HG03103 (cell line): ENCODE measurements around the gene WWC1.
A peak's percentile ranks its signal among the peaks of the same experiment; 100 is the strongest.

Source experiments
- ATAC-seq: cut with Tn5 transposase; IDR thresholded peaks from one replicate; pipeline ENCODE4 v1.9.1; 2021; ENCODE audit warnings: low read depth; ENCODE audit not compliant: unreplicated experiment

WWC1 gene

DNA sequence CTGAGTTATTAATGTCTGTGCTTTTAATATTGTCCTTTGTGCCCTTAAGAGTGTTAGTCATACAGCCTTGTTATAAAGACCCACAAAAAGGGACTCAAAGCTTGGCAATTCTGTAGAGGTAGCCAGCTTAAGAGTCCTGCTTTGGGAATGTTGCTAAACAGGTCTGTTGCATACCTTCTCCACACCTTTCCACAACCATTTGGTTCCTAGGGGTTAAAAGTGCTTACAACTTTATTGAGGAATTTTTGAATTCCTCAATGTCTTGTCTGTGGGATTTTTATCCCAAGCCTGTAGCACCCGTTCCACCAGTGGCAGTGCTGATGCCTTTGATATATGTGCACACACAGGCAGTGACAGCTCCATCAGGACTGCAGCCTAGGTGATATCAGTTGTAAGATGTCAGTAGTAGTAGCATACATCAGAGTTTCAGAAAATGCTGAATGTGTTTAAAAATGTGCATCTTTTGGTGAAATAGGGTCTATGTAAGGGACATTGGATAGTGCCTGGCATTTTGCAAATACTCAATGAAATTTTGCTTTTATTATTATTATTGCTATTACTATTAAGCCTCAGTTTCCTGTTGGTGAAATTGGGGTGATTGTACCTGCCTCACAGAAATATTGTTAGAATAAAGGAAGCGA, 68.5 kb downstream of the WWC1 start:
- ATAC-seq: no peak

DNA sequence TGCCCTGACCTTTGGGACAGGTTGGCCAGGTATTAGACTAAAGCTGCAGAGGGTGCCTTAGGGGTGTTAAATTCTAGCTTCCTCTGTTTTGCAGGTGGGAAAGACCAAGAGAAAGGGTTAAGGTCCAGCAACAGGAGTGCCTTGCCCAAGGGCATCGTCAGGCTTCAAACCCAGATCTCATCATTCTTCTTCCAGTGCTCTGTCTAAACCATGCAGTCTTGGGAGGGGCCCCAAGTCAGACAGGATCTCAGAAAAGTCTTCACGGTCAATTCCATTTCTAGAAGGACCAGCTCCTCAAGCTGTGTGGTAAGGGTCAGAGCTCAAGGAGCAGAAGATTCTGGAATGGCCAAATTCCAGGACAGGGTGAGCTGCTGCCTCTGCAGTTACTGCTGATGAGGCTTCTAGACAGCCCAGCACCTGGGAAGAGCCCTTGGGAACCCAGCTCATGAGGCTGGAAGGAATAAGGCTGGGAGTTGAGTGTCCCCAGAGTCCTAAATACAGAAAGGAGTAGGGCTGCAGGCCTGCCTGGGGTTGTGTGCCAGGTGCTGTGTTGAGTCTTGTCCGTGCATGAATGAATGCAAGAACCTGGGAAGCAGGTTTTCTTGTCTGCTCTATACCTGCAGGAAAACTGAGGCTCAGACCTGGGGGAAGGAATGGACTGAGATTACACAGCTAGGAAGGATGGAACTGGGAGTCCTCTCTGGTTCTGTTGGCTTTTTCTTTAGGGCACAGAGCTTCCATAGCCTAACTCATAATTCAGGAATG, 69.3 kb downstream of the WWC1 start:
- no peak for ATAC-seq

DNA sequence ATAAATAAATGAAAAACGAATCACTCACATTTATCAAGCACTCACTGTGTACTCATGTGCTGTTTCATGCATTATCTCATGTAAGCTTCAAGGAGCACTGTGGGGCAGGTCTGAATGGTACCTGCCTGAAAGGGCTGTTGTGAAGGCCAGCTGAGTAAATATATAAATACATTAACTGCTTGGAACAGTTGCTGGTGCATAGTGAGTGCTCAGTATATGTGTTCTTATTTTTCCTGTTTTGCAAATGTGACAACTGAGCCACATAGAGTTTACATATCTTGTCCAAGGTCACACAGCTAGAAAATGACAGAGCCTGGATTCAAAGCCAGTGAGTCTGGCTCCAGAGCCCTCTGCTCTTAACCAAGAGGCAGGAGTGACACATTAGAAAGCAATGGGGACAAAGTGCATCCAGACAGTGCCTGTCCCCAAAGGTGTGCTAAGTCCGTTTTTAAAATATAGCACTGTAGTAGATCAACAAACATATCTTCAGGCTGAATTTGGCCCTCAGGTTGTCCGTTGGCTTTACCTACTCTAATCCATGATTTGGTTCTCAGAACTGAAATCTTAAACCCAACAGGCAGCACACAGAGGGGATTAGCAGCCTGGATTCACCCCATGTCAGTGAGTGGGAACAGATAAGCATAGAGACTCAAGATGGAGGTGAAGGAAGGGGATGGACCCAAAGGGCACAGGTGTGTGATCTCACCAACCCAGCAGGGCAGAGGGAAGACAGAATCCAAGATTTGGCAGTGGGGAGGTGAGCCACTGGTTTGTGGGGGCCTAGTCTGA, 70.8 kb downstream of the WWC1 start:
- no peak for ATAC-seq

DNA sequence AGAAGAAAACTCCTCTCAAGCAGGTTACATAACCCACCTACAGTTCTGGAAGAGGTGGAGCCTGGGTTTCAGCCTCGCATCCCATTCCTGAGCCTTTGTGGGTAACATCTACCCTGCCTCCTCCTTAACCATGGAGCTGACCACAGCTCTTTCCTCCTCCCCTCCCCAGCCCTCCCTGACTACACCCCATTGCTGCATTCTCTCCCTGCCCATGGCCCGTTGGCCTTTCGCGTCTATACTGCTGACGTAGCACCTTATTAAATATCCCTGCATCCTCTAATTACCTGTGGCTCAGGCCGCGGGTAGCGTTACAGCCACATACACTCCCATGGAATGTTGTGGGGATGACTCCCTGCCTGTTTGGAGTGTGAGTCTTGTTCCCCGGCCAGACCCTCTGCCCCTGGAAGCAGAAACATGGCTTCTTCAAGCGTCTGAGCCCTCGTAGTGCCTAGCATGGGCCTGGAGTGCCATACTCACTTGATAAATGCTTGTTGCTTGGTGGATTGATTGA, 72.8 kb downstream of the WWC1 start:
- no peak for ATAC-seq

DNA sequence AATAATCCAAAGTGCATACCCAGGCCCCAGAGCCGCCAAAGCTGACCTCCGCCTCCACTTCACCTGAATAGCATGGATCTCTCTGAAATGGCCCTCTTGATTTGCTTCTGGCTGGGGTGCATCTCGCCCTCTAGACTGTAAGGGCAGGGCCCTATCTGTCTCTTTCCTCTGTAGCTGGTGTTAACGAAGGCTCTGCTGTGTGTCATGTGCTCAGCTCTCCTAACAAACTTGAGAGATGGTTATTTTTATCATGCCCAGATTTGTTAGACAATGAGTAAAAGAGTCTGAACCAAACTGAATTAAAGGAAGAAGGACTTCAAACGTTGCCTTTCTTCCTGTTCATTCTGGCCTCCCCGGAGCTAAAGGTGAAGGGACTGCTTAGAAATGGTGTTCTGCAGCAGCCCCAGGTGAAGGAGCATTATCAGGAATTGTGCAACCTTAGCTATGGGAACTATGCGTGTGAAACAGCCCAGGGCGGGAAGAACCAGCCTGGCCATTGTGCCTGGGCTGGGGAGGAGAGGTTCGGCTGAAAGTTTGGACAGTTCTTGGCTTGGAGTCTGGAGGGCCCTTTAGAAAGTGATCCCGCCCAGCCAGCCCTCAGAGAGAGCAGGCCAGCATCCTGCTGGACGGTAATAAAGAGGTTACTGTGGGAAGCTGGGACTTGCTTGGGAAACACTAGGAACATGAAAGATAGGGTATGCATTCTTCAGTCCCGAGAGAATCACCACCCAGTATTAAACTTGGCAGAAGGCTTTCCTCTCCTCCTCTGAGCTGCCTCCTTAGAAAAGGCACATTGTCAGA, 73.5 kb downstream of the WWC1 start:
- ATAC-seq: no peak

DNA sequence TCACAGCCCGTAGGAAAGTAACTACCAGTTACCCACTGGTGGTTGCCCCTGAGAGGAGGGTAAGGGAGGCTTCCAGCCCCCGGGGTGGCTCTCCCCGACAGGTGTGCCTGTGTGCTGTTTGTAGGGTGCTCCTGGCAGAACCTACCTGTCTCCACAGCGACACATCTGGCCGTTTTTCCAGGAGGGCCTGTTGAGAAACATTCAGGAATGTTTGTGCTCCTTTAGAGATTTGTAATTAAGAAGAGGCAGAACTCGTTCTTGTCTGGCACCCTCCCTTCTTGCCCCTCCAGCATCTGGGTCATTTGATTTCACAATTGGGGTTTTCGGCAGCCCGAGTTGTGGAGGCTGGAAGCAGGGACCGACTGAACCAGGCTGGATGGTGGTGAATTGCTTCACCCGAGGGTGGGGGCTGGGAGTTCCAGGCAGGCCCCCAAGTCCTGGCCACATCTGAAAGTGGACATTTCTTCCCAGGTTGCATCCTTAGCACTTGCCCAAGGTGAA, 74.2 kb downstream of the WWC1 start:
- no peak for ATAC-seq

DNA sequence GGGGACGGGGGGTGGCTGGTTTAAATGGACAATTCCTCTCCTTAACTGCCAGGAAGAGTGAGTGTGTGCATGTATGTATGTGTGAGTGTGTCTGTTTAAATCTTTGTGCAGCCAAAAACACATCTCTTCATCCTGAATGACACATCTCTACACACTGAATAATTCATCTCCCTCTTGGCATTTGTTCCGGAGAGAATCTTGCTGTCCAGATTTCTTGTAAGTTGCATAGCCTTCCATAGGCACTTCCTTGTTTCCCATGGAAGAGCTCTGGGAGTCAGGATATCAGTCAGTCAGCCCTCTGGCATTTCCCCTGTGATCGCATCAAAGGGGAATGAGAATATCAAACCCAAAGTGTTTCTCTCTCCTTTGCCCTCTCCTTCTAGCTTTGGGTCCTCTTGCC, 74.7 kb downstream of the WWC1 start:
- ATAC-seq: no peak

DNA sequence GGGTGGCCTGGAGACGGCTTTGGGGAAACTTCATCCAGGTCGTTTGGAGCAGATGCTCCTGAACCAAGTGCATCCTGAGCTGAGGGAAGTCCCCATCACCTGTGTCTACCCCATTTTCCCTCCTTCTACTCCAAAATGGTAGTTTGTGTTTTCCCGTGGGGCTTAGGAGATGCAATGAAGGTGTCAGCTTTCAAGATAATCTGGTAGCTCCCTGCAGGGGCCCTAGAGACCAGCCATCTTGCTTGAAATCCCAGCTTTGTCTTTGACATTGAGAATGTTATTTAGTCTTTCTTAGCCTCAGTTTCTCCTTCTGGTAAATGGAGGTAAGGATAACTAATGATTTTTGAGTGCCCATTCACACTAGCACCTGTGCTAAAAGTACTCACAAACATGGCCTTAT, 77.4 kb downstream of the WWC1 start:
- no peak for ATAC-seq

DNA sequence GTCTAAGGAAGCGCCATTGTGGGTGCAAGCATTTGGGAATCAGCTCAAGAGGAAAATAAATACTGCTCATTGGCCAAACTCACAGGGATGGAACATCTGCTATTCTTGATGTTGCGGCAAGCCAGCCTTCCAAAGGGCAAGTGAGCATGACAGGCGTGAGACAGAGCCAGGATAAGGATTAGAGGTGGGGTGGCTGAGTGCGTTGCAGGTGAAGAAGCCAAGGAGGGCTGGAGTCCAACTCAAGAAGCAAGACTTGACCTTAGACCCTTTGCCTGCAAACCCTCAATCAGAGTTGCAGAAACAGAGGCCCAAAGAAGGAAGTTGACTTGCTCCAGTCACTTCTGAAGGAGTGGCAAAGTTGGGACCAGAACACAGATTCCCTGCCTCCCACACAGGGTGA, 79.4 kb downstream of the WWC1 start:
- ATAC-seq: no peak

DNA sequence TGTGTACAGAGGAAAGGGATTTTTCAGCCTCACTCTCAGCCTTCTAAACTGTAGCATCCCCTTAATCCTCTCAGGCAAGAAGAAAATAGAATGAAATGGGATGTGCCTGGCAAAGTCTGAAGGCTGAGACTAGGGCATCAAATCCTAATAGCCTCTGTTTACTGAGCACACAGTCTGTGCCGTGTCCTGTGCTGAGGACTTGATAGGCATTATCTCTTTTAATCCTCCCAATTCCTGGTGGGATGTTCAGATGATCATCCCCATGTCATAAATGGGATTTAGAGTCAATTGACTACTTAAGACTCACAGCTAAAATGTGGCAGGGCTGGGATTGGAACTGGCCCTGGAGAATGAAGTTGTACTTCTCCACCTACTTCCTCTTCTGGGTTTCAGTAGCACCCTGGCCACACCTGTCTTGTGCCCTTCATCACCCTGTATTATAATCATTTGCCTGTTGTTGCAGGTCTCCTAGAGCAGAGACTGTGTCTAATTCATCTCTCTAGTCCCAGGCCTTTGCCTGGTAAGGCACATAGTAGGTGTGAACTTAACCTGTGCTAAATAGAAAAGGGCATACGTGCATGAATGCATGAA, 81.0 kb downstream of the WWC1 start:
- ATAC-seq: peak; percentile 89

DNA sequence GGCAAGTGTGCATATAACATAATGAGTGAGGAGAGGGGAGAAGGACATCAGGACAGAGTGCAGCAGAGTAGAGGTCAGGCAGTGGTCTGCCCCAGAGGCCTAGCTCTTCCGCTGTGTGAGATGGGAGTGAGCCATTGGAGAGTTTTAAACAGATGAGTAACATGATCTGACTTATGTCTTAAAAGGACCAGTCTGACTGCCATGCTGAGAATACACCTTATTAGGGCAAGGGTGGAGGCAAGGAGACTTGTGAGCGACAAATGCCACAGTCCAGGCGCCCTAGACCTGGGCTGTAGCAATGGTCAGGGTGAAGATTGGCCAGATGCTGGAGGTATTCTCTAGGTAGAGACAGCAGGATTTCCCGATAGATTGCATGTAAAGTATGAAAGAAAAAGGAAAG, 83.1 kb downstream of the WWC1 start:
- ATAC-seq: no peak

DNA sequence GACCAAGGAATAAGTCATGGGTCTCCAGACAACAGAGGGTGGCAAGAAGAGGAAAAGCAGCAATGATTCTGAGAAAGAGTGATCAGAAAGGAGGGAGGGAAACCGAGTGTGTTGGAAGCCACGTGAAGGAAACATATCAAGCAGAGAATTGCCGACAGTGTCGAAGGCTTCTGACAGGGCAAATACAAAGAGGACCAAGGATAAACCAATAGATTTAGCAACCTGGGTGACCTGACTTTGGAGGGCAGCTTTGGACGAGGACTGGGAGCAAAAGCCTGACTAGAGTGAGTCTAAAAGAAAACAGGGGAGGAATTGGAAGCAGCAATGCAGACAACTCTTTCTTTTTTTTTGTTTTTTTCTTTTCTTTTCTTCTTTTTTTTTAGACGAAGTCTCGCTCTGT, 83.8 kb downstream of the WWC1 start:
- ATAC-seq: no peak

DNA sequence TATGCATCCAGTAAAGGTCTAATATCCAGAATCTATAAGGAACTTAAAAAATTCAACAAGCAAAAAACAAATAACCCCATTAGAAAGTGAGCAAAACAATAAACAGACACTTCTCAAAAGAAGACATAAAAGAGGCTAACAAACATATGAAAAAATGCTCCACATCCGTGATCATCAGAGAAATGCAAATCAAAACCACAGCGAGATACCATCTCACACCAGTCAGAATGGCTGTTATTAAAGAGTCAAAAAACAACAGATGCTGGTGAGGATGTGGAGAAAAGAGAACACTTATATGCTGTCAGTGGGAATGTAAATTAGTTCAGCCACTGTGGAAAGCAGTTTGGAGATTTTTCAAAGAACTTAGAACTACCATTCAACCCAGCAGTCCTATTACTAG, 86.1 kb downstream of the WWC1 start:
- ATAC-seq: no peak

DNA sequence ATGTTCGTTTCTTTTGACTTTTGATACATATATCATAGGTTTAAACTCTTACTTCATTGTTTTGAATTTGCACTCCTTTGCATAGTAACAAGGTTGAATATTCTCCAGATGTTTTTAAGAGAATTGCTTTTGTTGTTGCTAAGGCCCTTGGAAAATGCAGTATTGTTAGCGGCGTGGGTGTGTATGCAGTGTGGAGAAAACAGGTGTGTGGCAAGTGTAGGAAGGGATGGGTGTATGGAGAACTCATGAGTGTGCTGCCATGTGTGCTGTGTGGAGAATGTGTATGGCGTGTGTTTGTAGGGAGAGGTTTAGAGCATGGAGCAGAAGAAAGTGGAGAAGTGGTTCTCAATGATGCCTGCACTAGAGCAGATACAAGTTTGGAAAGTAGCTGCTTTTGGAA, 87.3 kb downstream of the WWC1 start:
- ATAC-seq: no peak

DNA sequence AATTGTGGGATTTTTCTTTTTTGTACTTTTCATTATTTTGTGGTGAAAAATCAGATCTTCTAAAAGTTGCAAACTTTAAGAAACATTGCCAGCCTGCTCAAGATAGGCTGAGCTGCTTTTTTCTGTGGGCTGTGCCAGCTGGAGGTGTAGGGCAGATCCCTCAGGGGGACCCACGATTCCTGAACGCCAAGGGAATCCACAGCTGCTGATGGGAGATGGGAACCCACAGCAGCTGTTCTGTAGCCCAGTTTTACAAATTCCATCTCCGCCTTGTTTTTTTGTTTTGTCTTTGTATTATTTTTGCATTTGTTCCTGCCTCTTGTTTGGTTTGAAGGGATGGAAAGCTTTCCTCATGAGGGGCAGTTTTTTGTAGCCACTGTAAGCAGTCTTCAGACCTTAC, 91.0 kb downstream of the WWC1 start:
- ATAC-seq: no peak

DNA sequence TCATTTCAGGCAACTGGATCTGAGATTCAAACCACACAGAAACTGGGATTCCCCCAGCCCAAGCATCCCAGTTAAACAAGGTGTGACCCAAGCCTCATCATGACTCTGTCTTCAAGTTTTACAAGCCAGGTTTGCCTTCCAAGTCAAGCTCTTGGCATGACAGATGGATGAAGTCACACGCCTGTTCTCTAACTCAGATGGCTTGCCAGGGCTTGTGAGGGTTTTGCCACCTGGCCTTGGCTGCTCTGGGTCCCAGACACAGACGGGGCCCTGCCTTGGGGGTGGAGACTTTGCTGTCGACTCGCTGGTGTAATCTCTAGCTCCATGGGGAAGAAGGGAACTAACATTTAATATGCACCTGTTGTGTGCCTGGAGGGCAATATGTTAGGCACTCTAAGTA, 99.0 kb downstream of the WWC1 start:
- no peak for ATAC-seq

DNA sequence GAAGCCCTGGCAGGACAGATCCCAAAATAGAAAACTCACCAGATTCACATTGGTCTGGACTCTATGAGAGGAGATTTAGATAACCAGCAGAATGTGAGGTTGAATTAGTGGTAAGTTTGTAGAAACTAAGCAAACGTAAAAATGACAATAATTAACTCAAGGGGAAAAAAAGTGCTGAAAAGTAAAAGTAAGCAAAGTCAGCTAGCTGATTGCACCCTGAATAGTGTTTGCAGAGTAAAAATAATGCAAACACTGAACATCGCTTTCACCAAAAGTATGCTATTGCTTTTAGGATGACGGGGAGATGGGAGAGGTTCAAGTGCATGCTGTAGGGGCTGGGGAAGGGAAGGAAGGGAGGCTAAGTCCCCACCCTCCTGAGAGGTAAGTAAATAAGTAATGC, 102.3 kb downstream of the WWC1 start:
- no peak for ATAC-seq

DNA sequence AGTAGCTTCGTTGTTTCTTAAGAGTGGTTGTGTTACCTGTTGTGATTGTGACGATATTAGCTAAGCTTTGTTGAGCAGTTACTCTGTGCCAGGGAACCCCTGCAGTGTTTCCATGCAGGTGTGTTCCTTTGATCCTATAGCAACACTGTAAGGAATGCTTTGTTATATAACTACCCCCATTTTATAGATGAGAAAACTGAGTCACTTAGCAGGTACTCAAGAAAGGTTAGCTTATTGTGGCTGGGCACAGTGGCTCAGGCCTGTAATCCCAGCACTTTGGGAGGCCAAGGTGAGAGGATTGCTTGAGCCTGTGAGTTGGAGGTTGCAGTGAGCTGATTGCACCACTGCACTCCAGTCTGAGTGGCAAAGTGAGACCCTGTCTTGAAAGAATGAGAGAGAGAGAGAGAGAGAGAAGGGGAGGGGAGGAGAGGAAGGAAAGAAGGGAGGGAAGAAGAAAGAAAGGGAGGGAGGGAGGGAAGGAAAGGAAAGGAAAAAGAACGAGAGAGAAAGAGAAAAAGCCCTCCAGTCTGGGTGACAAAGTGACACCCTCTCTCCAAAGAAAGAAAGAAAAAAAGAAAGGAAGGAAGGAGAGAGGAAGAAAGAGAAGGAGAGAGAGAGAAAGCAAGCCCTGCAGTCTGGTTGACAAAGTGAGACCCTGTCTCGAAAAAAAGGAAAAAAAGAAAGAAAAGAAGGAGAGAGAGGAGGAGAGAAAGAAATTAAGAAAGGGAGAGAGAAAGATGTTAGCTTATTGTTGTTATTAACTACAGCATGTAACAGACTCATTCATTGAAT, 109.2 kb downstream of the WWC1 start:
- ATAC-seq: no peak

DNA sequence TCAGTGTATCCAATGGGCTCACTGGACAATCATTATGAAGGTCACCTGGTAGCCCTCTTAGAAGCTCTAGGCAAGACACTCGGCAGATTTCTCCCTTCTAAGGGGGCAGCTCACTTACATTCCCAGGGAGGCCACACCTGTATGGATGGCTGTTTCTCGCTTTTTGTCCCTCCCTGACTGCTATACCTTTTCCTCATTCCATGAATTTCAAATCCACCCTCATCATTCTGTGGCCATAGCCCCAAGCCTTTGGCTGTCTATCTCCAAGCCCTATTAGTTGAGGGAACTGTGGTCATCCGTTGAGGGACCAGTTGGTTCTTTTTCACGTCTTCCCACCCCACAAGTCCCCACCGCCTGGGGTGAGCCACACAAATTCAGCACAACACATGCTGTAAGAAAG, 109.8 kb downstream of the WWC1 start:
- no peak for ATAC-seq
